GM12875 (cell line): ENCODE data around the gene NR4A1.

Experiments
- H3K4me3 ChIP-seq: one replicate; pipeline ENCODE4 v1.5.1; 2011; ENCODE audit warnings: low read depth, low read length, control low read depth
- CTCF ChIP-seq: IDR thresholded peaks from 2 replicates; pipeline ENCODE4 v1.5.1; 2011; ENCODE audit warnings: low read depth, mild to moderate bottlenecking, control low read depth, inconsistent platforms, low read length, moderate library complexity, borderline replicate concordance; ENCODE audit not compliant: insufficient read depth

Gene NR4A1

GRCh38 chr12:52060498-52061177 lies 9.4 kb downstream of the NR4A1 start:
- H3K4me3 ChIP-seq, result no peak overlapping the region
- TF ChIP-seq CTCF, result no peak

GRCh38 chr12:52061470-52062166 lies 10.4 kb downstream of the NR4A1 start:
- no peak for TF ChIP-seq CTCF
- H3K4me3 ChIP-seq, result no peak overlapping the region

- no peak overlapping the region for H3K4me3 ChIP-seq
- TF ChIP-seq CTCF, result no peak
Measured at GRCh38 chr12:52062167-52063081, 11.2 kb downstream of the NR4A1 start.

GRCh38 chr12:52063082-52063924 lies 12.1 kb downstream of the NR4A1 start:
- no peak overlapping the region for H3K4me3 ChIP-seq

GRCh38 chr12:52063981-52064649 lies 12.9 kb downstream of the NR4A1 start:
- H3K4me3 ChIP-seq, result no peak overlapping the region
- TF ChIP-seq CTCF, result no peak

More at GRCh38 chr12:52063082-52063924, 12.1 kb downstream of the NR4A1 start:
- TF ChIP-seq CTCF, result no peak

- no peak overlapping the region for H3K4me3 ChIP-seq
- TF ChIP-seq CTCF, result no peak
Measured at GRCh38 chr12:52066346-52067080, 15.3 kb downstream of the NR4A1 start.
